Activated CD8-positive, alpha-beta memory T cell treated with anti-CD3 and anti-CD28 coated beads, Interleukin-2, amount 10 ng/mL, durations not matched to agents 7 days and 5 days (primary cell): Measurements from ENCODE around the gene CASZ1. TPM values are rescaled to one million over a fixed set of nuclear protein-coding genes. Genes with fewer than 3 reads are reported as not detected.
A peak's percentile ranks its signal among the peaks of the same experiment; 100 is the strongest.

Source experiments
- ATAC-seq: fragments of 150-1000 bp; cut with Tn5 transposase; one replicate; pipeline ENCODE4 v1.10.0; 2021; ENCODE audit warnings: moderate library complexity
- CTCF ChIA-PET: fragments of 350-600 bp; sonication (Branson Sonifier 250); formaldehyde crosslinking; loops from one replicate; lab custom pipeline; 2021; ENCODE audit warnings: antibody characterized with exemption; lab: Charles Lee
- DNase-seq: peaks from one replicate; pipeline ENCODE4 v3.0.0-alpha.2; 2020
- H3K27ac Mint-ChIP-seq: one replicate; pipeline ENCODE4 v1.8.0; 2021; ENCODE audit warnings: mild to moderate bottlenecking, mixed read lengths
- H3K27me3 Mint-ChIP-seq: one replicate; pipeline ENCODE4 v1.8.0; 2021; ENCODE audit warnings: mixed read lengths
- H3K36me3 Mint-ChIP-seq: one replicate; pipeline ENCODE4 v1.8.0; 2021; ENCODE audit warnings: mild to moderate bottlenecking, mixed read lengths
- H3K4me1 Mint-ChIP-seq: one replicate; pipeline ENCODE4 v1.8.0; 2021; ENCODE audit warnings: mixed read lengths
- H3K4me3 Mint-ChIP-seq: one replicate; pipeline ENCODE4 v1.8.0; 2021; ENCODE audit warnings: mild to moderate bottlenecking, moderate library complexity, mixed read lengths
- H3K9me3 Mint-ChIP-seq: one replicate; pipeline ENCODE4 v1.8.0; 2022; ENCODE audit warnings: low read depth, mixed read lengths
- total RNA-seq, 2 experiments: library from RNA; stranded (reverse); gene quantifications; one replicate each; pipeline ENCODE4 v1.2.3, GENCODE V29; 2021

The CASZ1 gene
- total RNA-seq, 2 experiments from 2014 or later = 8.8 to 16.3 TPM

DNA sequence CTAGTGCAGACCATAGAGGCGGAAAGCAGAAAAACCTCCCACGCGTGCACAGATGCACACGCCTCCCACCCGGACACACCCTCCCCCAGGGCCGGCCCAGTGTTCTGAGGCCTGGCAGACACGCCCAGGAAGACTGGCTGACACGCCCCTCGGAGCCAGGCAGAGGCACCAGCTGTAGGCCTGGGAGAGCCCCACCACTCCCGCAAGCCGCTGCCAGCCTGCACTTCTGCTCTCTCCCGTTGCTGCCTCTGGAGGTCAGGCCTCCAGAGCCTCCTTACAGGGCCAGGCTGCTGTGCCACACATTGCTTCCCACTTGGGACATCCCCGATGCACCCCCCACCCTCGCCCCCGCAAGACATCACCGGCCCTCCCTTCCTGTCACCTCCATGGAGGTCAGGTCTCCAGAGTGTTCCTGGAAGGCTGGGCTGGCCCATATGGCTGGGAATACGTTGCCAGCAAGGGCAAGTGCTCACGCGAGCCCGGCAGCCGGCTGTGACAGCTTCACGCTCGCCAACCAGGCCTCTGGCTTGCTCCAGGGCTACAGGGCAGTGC, 40.4 kb downstream of the CASZ1 start:
- DNase-seq (peak; percentile 59), ATAC-seq (peak; percentile 73)
- Mint-ChIP-seq H3K36me3 (no peaks in the 10 kb centered on the region), H3K9me3 (no peaks in the 10 kb centered on the region), H3K27ac (no peak overlapping the region), H3K27me3 (peaks cover 3% of the 10 kb centered on the region), H3K4me1 (no peaks in the 10 kb centered on the region), H3K4me3 (no peak overlapping the region)
- CTCF ChIA-PET = no interaction called here

DNA sequence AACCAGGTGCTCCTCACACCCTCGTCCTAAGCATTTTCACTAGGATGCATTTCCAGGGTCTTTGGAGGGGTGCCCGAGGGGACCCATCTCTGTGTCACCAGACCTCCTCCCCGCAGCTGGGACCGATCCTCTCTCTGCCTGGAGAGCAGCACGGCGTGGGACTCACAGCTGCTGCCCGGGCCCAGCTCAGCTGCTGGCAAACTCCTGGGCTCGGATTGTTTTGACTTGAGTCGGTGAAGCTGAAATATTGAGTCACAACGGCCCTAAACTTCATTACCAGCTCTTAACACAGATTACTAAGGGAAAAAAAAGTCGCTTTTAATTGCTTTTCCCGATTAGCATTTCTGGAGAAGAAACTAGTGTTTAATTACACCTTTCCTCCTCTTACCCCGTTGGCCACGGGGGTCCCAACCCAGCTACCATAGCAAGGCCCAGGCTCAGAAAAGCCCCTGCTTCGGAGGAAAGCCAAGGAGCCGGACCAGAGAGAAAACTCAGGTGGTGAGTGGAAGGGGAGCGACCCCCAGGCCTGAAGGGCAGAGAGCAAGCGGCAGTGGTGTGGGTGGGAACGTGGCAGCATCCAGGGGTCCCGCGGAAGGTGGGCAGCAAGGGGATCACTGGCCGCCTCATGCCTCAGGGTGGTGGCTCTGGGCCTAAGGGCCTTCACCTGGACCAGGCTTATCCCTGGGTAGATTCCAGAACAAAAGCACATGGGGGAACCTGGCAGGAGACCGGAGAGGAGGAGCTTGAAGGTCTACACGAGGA, 41.7 kb downstream of the CASZ1 start:
- peaks cover 3% of the 10 kb centered on the region for H3K27me3 Mint-ChIP-seq
- no peak overlapping the region for H3K4me3 Mint-ChIP-seq
- H3K4me1 Mint-ChIP-seq = no peaks in the 10 kb centered on the region
- ATAC-seq (no peak), DNase-seq (no peak)
- CTCF ChIA-PET = no interaction called here
- no peaks in the 10 kb centered on the region for H3K36me3 Mint-ChIP-seq
- no peak overlapping the region for H3K27ac Mint-ChIP-seq
- no peaks in the 10 kb centered on the region for H3K9me3 Mint-ChIP-seq

GRCh38 chr1:10753299-10753698, 43.1 kb downstream of the CASZ1 start:
- ATAC-seq = no peak
- H3K4me1 Mint-ChIP-seq = no peaks in the 10 kb centered on the region
- H3K27me3 Mint-ChIP-seq = peaks cover 3% of the 10 kb centered on the region
- DNase-seq = no peak
- CTCF ChIA-PET = no interaction called here
- no peak overlapping the region for H3K27ac Mint-ChIP-seq
- H3K9me3 Mint-ChIP-seq = no peaks in the 10 kb centered on the region
- H3K4me3 Mint-ChIP-seq = no peak overlapping the region
- no peaks in the 10 kb centered on the region for H3K36me3 Mint-ChIP-seq

DNA sequence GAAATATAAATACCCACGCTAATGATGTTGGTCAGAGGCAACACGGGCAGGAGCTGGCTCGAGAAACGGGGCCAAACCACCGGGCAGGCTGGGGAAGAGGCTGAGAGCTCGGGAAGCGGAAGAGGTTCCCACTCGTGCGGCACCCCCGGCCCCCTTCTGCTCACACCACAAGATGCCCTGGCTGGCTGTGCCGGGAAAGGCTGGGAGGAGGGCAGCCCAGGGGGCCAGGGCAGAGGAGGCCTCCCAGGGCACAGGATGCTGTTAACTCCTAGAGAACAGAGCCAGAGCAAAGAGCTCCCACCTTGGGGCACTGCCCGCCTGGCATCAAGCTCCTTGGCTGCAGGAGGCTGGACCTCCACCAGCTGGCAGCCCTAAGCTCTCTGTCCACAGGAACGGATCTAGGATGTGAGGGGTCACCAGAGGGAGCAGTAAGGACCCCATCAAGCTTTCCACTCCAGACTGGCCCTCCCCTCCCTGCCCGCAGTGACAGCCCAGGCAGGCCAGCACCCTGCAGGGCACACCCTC, 44.8 kb downstream of the CASZ1 start:
- CTCF ChIA-PET = no interaction called here
- no peak for ATAC-seq
- no peaks in the 10 kb centered on the region for H3K27me3 Mint-ChIP-seq
- no peaks in the 10 kb centered on the region for H3K9me3 Mint-ChIP-seq
- no peak overlapping the region for H3K27ac Mint-ChIP-seq
- H3K4me1 Mint-ChIP-seq = no peaks in the 10 kb centered on the region
- no peaks in the 10 kb centered on the region for H3K36me3 Mint-ChIP-seq
- DNase-seq = no peak
- H3K4me3 Mint-ChIP-seq = no peak overlapping the region

GRCh38 chr1:10751160-10751559, 45.3 kb downstream of the CASZ1 start:
- no peak overlapping the region for H3K27ac Mint-ChIP-seq
- no peak for ATAC-seq
- CTCF ChIA-PET = no interaction called here

GRCh38 chr1:10745886-10746455, 50.5 kb downstream of the CASZ1 start:
- CTCF ChIA-PET = interaction anchor here (0.6 kb wide), 1 partner anchor 12 kb away, joined by 3 read pairs; no protein-coding TSS in a partner anchor

More at GRCh38 chr1:10751160-10751559, 45.3 kb downstream of the CASZ1 start:
- Mint-ChIP-seq H3K4me1 (no peaks in the 10 kb centered on the region), H3K27me3 (no peaks in the 10 kb centered on the region), H3K9me3 (no peaks in the 10 kb centered on the region), H3K36me3 (no peaks in the 10 kb centered on the region), H3K4me3 (no peak overlapping the region)
- DNase-seq = no peak

GRCh38 chr1:10745383-10745782, 51.1 kb downstream of the CASZ1 start:
- CTCF ChIA-PET = interaction anchor here (0.6 kb wide), 1 partner anchor 11 kb away, joined by 3 read pairs; no protein-coding TSS in a partner anchor
- no peak for ATAC-seq
- H3K9me3 Mint-ChIP-seq = no peaks in the 10 kb centered on the region
- no peak for DNase-seq
- H3K4me3 Mint-ChIP-seq = no peak overlapping the region
- H3K27me3 Mint-ChIP-seq = peaks cover 5% of the 10 kb centered on the region
- no peaks in the 10 kb centered on the region for H3K36me3 Mint-ChIP-seq
- H3K4me1 Mint-ChIP-seq = no peaks in the 10 kb centered on the region
- H3K27ac Mint-ChIP-seq = no peak overlapping the region

More at GRCh38 chr1:10745886-10746455, 50.5 kb downstream of the CASZ1 start:
- H3K36me3 Mint-ChIP-seq = no peaks in the 10 kb centered on the region
- H3K4me3 Mint-ChIP-seq = no peak overlapping the region
- H3K27ac Mint-ChIP-seq = no peak overlapping the region
- H3K4me1 Mint-ChIP-seq = no peaks in the 10 kb centered on the region
- no peaks in the 10 kb centered on the region for H3K9me3 Mint-ChIP-seq
- ATAC-seq = no peak
- DNase-seq = no peak
- peaks cover 5% of the 10 kb centered on the region for H3K27me3 Mint-ChIP-seq

DNA sequence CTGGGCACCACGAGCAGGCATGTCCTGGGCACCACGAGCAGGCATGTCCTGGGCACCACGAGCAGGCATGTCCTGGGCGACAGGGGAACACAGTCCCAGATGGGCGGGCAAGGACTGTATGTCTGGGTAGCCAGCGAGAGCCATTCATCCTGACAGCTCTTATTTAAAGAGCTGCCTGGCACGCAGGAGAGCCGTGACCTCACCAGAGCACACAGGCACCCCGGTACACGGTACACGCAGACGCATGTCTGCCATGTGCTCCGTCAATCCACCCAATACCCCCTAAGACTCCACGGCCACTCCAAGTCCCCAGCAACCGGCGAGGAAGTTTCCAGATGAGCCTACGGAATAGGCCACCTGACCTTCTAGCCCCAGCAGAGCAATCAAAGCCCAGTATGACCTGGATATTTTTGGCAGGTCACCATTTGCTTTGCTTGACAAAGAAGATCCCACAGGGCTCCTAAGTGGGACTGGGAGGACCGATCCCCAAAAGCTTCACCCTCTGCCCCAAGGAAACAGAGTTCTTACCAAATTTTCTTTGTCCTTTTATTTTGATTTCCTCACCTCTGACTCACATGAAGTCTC, 51.7 kb downstream of the CASZ1 start:
- DNase-seq (no peak), ATAC-seq (no peak)
- CTCF ChIA-PET = no interaction called here
- no peak overlapping the region for H3K4me3 Mint-ChIP-seq
- no peaks in the 10 kb centered on the region for H3K9me3 Mint-ChIP-seq
- peaks cover 5% of the 10 kb centered on the region for H3K27me3 Mint-ChIP-seq
- no peak overlapping the region for H3K27ac Mint-ChIP-seq
- H3K36me3 Mint-ChIP-seq = no peaks in the 10 kb centered on the region
- no peaks in the 10 kb centered on the region for H3K4me1 Mint-ChIP-seq

GRCh38 chr1:10744029-10744428, 52.4 kb downstream of the CASZ1 start:
- CTCF ChIA-PET = interaction anchor here (0.5 kb wide), 1 partner anchor 238 kb away, joined by 3 read pairs; no protein-coding TSS in a partner anchor
- DNase-seq (no peak), ATAC-seq (no peak)
- Mint-ChIP-seq H3K9me3 (no peaks in the 10 kb centered on the region), H3K36me3 (no peaks in the 10 kb centered on the region), H3K4me3 (no peak overlapping the region), H3K27ac (no peak overlapping the region), H3K4me1 (no peaks in the 10 kb centered on the region), H3K27me3 (peaks cover 5% of the 10 kb centered on the region)

GRCh38 chr1:10741696-10742095, 54.8 kb downstream of the CASZ1 start:
- ATAC-seq (no peak), DNase-seq (no peak)
- no peaks in the 10 kb centered on the region for H3K9me3 Mint-ChIP-seq
- no peaks in the 10 kb centered on the region for H3K4me1 Mint-ChIP-seq
- no peaks in the 10 kb centered on the region for H3K36me3 Mint-ChIP-seq
- CTCF ChIA-PET = no interaction called here
- H3K27ac Mint-ChIP-seq = no peak overlapping the region
- H3K4me3 Mint-ChIP-seq = no peak overlapping the region
- peaks cover 5% of the 10 kb centered on the region for H3K27me3 Mint-ChIP-seq

- no peaks in the 10 kb centered on the region for H3K36me3 Mint-ChIP-seq
- H3K4me3 Mint-ChIP-seq = no peak overlapping the region
- H3K4me1 Mint-ChIP-seq = no peaks in the 10 kb centered on the region
- ATAC-seq (no peak), DNase-seq (no peak)
- CTCF ChIA-PET = no interaction called here
- H3K9me3 Mint-ChIP-seq = no peaks in the 10 kb centered on the region
- no peak overlapping the region for H3K27ac Mint-ChIP-seq
- H3K27me3 Mint-ChIP-seq = peaks cover 5% of the 10 kb centered on the region
Observed at GRCh38 chr1:10740123-10740522, 56.3 kb downstream of the CASZ1 start.

- H3K36me3 Mint-ChIP-seq = no peaks in the 10 kb centered on the region
- CTCF ChIA-PET = interaction anchor here (0.6 kb wide), 1 partner anchor 9 kb away, joined by 3 read pairs; no protein-coding TSS in a partner anchor
- no peak overlapping the region for H3K4me3 Mint-ChIP-seq
- DNase-seq (no peak), ATAC-seq (no peak)
- no peak overlapping the region for H3K27ac Mint-ChIP-seq
- peaks cover 7% of the 10 kb centered on the region for H3K27me3 Mint-ChIP-seq
- H3K9me3 Mint-ChIP-seq = no peaks in the 10 kb centered on the region
- no peaks in the 10 kb centered on the region for H3K4me1 Mint-ChIP-seq
Observed at GRCh38 chr1:10739589-10739988, 56.9 kb downstream of the CASZ1 start.
